HepG2 (cell line): ENCODE measurements around the gene TMEM235. TPM values are rescaled to one million over a fixed set of nuclear protein-coding genes. Genes with fewer than 3 reads are reported as not detected.

Experiments used
- CHCHD3 ChIP-seq: sonication (generic); formaldehyde crosslinking; IDR thresholded peaks from 2 replicates; pipeline ENCODE4 v1.8.0; 2022; ENCODE audit warnings: mild to moderate bottlenecking, missing genetic modification reagents, moderate library complexity
- FOXK2 ChIP-seq: fragments of 450-650 bp; IDR thresholded peaks from 2 replicates; pipeline ENCODE4 v1.6.1; 2016
- FOXP1 ChIP-seq, 2 experiments: fragments of 450-650 bp in 1 of 2; IDR thresholded peaks; 2 replicates each; pipeline ENCODE4 v1.6.1; 2017 to 2018; ENCODE audit warnings: antibody characterized with exemption in 1 of 2
- GPBP1L1 ChIP-seq: sonication (generic); formaldehyde crosslinking; IDR thresholded peaks from 2 replicates; pipeline ENCODE4 v1.5.0; 2020; ENCODE audit warnings: mild to moderate bottlenecking, missing genetic modification reagents
- NPAS2 ChIP-seq: sonication (generic); formaldehyde crosslinking; IDR thresholded peaks from 2 replicates; pipeline ENCODE4 v1.8.0; 2022; ENCODE audit warnings: mild to moderate bottlenecking, missing genetic modification reagents, borderline replicate concordance
- NR2F6 ChIP-seq, 2 experiments: IDR thresholded peaks; 2 replicates each; pipeline ENCODE4 v1.6.1; 2016; ENCODE audit warnings: antibody characterized with exemption in 1 of 2, mild to moderate bottlenecking in 1 of 2
- POLR2A ChIP-seq, 2 experiments: IDR thresholded peaks; 2 replicates each; pipeline ENCODE4 v1.6.1; 2011; ENCODE audit warnings: low read depth in 2 of 2, low read length in 2 of 2, mild to moderate bottlenecking in 1 of 2, moderate library complexity in 1 of 2; ENCODE audit not compliant: insufficient read depth in 1 of 2
- RARA ChIP-seq: IDR thresholded peaks from 2 replicates; pipeline ENCODE4 v1.6.1; 2016; ENCODE audit warnings: missing genetic modification reagents, missing compliant biosample characterization
- RBM22 ChIP-seq: fragments of 200-400 bp; formaldehyde crosslinking; optimal IDR thresholded peaks from 2 replicates; pipeline ENCODE3; 2017; ENCODE audit warnings: mild to moderate bottlenecking, low read length, moderate library complexity
- SYNCRIP ChIP-seq: fragments of 200-400 bp; formaldehyde crosslinking; IDR thresholded peaks from 2 replicates; pipeline ENCODE4 v1.6.1; 2018; ENCODE audit warnings: mild to moderate bottlenecking, low read depth, low read length; ENCODE audit not compliant: insufficient read depth
- ZBTB21 ChIP-seq: sonication (generic); formaldehyde crosslinking; IDR thresholded peaks from 2 replicates; pipeline ENCODE4 v1.4.0; 2020; ENCODE audit warnings: missing genetic modification reagents
- ZNF646 ChIP-seq: sonication (generic); formaldehyde crosslinking; IDR thresholded peaks from 2 replicates; pipeline ENCODE4 v1.9.0; 2021; ENCODE audit warnings: mild to moderate bottlenecking, missing genetic modification reagents
- ZNF766 ChIP-seq: sonication (generic); formaldehyde crosslinking; IDR thresholded peaks from 2 replicates; pipeline ENCODE4 v1.5.0; 2020; ENCODE audit warnings: missing genetic modification reagents, borderline replicate concordance
- polyA plus RNA-seq, 8 experiments: library from polyadenylated mRNA; depleted of rRNA in 3 of 8; stranded (reverse) in 7 of 8; unstranded in 1 of 8; fragments of >200 nt; fragmentation: Illumina TruSeq in 4 of 8; extraction: Trizol in 4 of 8; gene quantifications; 2 replicates each; pipeline versions ENCODE4 v1.2.1 to v1.2.3, GENCODE V29; 2011 to 2016; ENCODE audit warnings: low read depth in 4 of 8, missing spikeins in 1 of 8, mixed read lengths in 1 of 8; ENCODE audit not compliant: insufficient read depth in 1 of 8
- small RNA-seq, 3 experiments: library from RNA; depleted of rRNA; stranded (forward); fragments of <200 nt; gene quantifications; one replicate each; pipeline ENCODE3, GENCODE V24; 2012; ENCODE audit warnings: low read depth in 2 of 3, low replicate concordance in 1 of 3; ENCODE audit not compliant: insufficient read length in 3 of 3, insufficient read depth in 2 of 3
- total RNA-seq, 5 experiments: library from RNA; depleted of rRNA; stranded (reverse); fragments of >200 nt; fragmentation: Illumina TruSeq; extraction: Trizol; gene quantifications; 2 replicates each; pipeline ENCODE4 v1.2.3, GENCODE V29; 2016; ENCODE audit warnings: low read depth in 1 of 5

Gene TMEM235
- total and polyA plus RNA-seq, 2 of the 13 experiments (the other 11 are each of a cell fraction or from before 2014, with no cell fraction given) = not detected

GRCh38 chr17:78289802-78290363 lies 58.5 kb downstream of the TMEM235 start (continued):
- TF ChIP-seq GPBP1L1 (CRISPR knock-in tag) (no peak), CHCHD3 (no peak), RARA (CRISPR knock-in tag) (0 out of 2 replicates have a peak, but pooled peaks have one; percentile 26), RBM22 (no peak), NPAS2 (CRISPR knock-in tag) (no peak), SYNCRIP (no peak), ZNF646 (CRISPR knock-in tag) (peak; percentile 94), POLR2A (IDR thresholded peaks at IDR 0.05; ENCODE audit: insufficient read depth in 1 of 2, low read depth in 2 of 2, low read length in 2 of 2) (no peak), ZNF766 (CRISPR knock-in tag) (no peak), NR2F6 (IDR thresholded peaks at IDR 0.05) (no peak), NR2F6 (CRISPR knock-in tag; IDR thresholded peaks at IDR 0.05) (peak; percentile 38; the same call in 1 of the 2 replicates), FOXK2 (peak; percentile 49; the same call in 1 of the 2 replicates), ZBTB21 (no peak), FOXP1 (IDR thresholded peaks at IDR 0.05) (peak; percentile 52; the same call in 1 of the 2 replicates), FOXP1 (CRISPR knock-in tag; IDR thresholded peaks at IDR 0.05) (no peak)

Small RNA genes within 50 kb of the gene (small RNA-seq; reads per million reads assigned to genes)
- gene AC087645.1 = 0 reads per million in 3 experiments

Other genes with a start within 250 kb of the TMEM235 start
- gene TMC6, start 102.9 kb upstream of the TMEM235 start, total RNA-seq (2016; rRNA removed; fragmentation: Illumina TruSeq; extraction: Trizol) = 20.4 and 48.4 TPM in 2 replicates
- gene TMC6, start 102.9 kb upstream of the TMEM235 start, polyA plus RNA-seq (2011; rRNA removed) = 99.1 and 118 TPM in 2 replicates
- 0.08 and 0.53 TPM in 2 replicates for gene TMC8, start 100.9 kb upstream of the TMEM235 start, total RNA-seq (2016; rRNA removed; fragmentation: Illumina TruSeq; extraction: Trizol)
- gene TMC8, start 100.9 kb upstream of the TMEM235 start, polyA plus RNA-seq (2011; rRNA removed) = 7.8 and 11.1 TPM in 2 replicates
- gene C17orf99, start 85.2 kb upstream of the TMEM235 start, total RNA-seq (2016; rRNA removed; fragmentation: Illumina TruSeq; extraction: Trizol) = 0.22 and 1.7 TPM in 2 replicates
- 1.9 and 2.8 TPM in 2 replicates for gene C17orf99, start 85.2 kb upstream of the TMEM235 start, polyA plus RNA-seq (2011; rRNA removed)
- 28.7 and 46.7 TPM in 2 replicates for gene SYNGR2, start 63.0 kb upstream of the TMEM235 start, total RNA-seq (2016; rRNA removed; fragmentation: Illumina TruSeq; extraction: Trizol)
- 170 and 192 TPM in 2 replicates for gene SYNGR2, start 63.0 kb upstream of the TMEM235 start, polyA plus RNA-seq (2011; rRNA removed)
- gene TK1, start 44.6 kb upstream of the TMEM235 start, total RNA-seq (2016; rRNA removed; fragmentation: Illumina TruSeq; extraction: Trizol) = 96.0 and 114 TPM in 2 replicates
- gene TK1, start 44.6 kb upstream of the TMEM235 start, polyA plus RNA-seq (2011; rRNA removed) = 33.2 and 45.0 TPM in 2 replicates
- 270 and 327 TPM in 2 replicates for gene AFMID, start 44.3 kb upstream of the TMEM235 start, total RNA-seq (2016; rRNA removed; fragmentation: Illumina TruSeq; extraction: Trizol)
- gene AFMID, start 44.3 kb upstream of the TMEM235 start, polyA plus RNA-seq (2011; rRNA removed) = 249 and 317 TPM in 2 replicates
- gene BIRC5, start 17.4 kb upstream of the TMEM235 start, total RNA-seq (2016; rRNA removed; fragmentation: Illumina TruSeq; extraction: Trizol) = 135 and 167 TPM in 2 replicates
- gene BIRC5, start 17.4 kb upstream of the TMEM235 start, polyA plus RNA-seq (2011; rRNA removed) = 18.5 and 30.3 TPM in 2 replicates
- gene SOCS3, start 128.4 kb downstream of the TMEM235 start, total RNA-seq (2016; rRNA removed; fragmentation: Illumina TruSeq; extraction: Trizol) = 0.66 and 0.77 TPM in 2 replicates
- gene SOCS3, start 128.4 kb downstream of the TMEM235 start, polyA plus RNA-seq (2011; rRNA removed) = 2.4 and 3.2 TPM in 2 replicates
- gene PGS1, start 147.0 kb downstream of the TMEM235 start, total RNA-seq (2016; rRNA removed; fragmentation: Illumina TruSeq; extraction: Trizol) = 18.8 and 25.9 TPM in 2 replicates
- 31.5 and 42.3 TPM in 2 replicates for gene PGS1, start 147.0 kb downstream of the TMEM235 start, polyA plus RNA-seq (2011; rRNA removed)